WTC11 (cell line): ENCODE measurements around the gene TMEM184A. TPM values are rescaled to one million over a fixed set of nuclear protein-coding genes. Genes with fewer than 3 reads are reported as not detected.

ENCODE experiments used
- ATAC-seq: fragments of 200-7000 bp; cut with Tn5 transposase; 2 replicates; pipeline ENCODE4 v1.10.0; 2021; ENCODE audit warnings: mild to moderate bottlenecking, moderate library complexity
- CTCF ChIA-PET: fragments of 300-600 bp; sonication (Branson Sonifier 250); formaldehyde crosslinking; loops from one replicate; lab custom pipeline; 2021; ENCODE audit warnings: antibody characterized with exemption; lab: Charles Lee
- POLR2A ChIA-PET: fragments of 350-600 bp; sonication (Branson Sonifier 250); formaldehyde crosslinking; loops from one replicate; lab custom pipeline; 2021; ENCODE audit warnings: antibody characterized with exemption; lab: Charles Lee
- DNase-seq: peaks from one replicate; pipeline ENCODE4 v3.0.0; 2021; ENCODE audit warnings: low spot score
- H3K27ac Mint-ChIP-seq: 2 replicates; pipeline ENCODE4 v1.8.0; 2021; ENCODE audit warnings: mixed read lengths
- H3K27me3 Mint-ChIP-seq: 2 replicates; pipeline ENCODE4 v1.8.0; 2021; ENCODE audit warnings: low read depth, mild to moderate bottlenecking, moderate library complexity, mixed read lengths
- H3K36me3 Mint-ChIP-seq: 2 replicates; pipeline ENCODE4 v1.8.0; 2021; ENCODE audit warnings: mixed read lengths
- H3K4me1 Mint-ChIP-seq: 2 replicates; pipeline ENCODE4 v1.8.0; 2022; ENCODE audit warnings: mixed read lengths
- H3K4me3 Mint-ChIP-seq: 2 replicates; pipeline ENCODE4 v1.8.0; 2021; ENCODE audit warnings: mild to moderate bottlenecking, moderate library complexity, mixed read lengths
- H3K9me3 Mint-ChIP-seq: 2 replicates; pipeline ENCODE4 v1.8.0; 2021; ENCODE audit warnings: mixed read lengths
- AFF4 ChIP-seq: sonication (generic); formaldehyde crosslinking; IDR thresholded peaks from 2 replicates; pipeline ENCODE4 v1.8.1; 2023; ENCODE audit warnings: mild to moderate bottlenecking, missing genetic modification reagents, borderline replicate concordance
- ESRRA ChIP-seq: sonication (generic); formaldehyde crosslinking; IDR thresholded peaks from 2 replicates; pipeline ENCODE4 v1.8.1; 2022; ENCODE audit warnings: mild to moderate bottlenecking, missing genetic modification reagents, borderline replicate concordance
- FOXK1 ChIP-seq: sonication (generic); formaldehyde crosslinking; IDR thresholded peaks from 2 replicates; pipeline ENCODE4 v1.8.0; 2022; ENCODE audit warnings: mild to moderate bottlenecking, moderate library complexity, missing genetic modification reagents
- JAZF1 ChIP-seq: fragments of 250-450 bp; sonication (Bioruptor Pico); IDR thresholded peaks from 2 replicates; pipeline ENCODE4 v1.9.0; 2021; ENCODE audit warnings: moderate library complexity, mild to moderate bottlenecking, inconsistent platforms
- MXD4 ChIP-seq: fragments of 250-450 bp; sonication (Bioruptor Pico); IDR thresholded peaks from 2 replicates; pipeline ENCODE4 v1.8.0; 2021; ENCODE audit warnings: mild to moderate bottlenecking, moderate library complexity, borderline replicate concordance
- PRRX2 ChIP-seq: fragments of 250-450 bp; sonication (Bioruptor Pico); IDR thresholded peaks from 2 replicates; pipeline ENCODE4 v1.8.0; 2021; ENCODE audit warnings: mild to moderate bottlenecking
- RELA ChIP-seq: sonication (generic); formaldehyde crosslinking; IDR thresholded peaks from 2 replicates; pipeline ENCODE4 v1.8.1; 2022; ENCODE audit warnings: missing genetic modification reagents, mild to moderate bottlenecking, borderline replicate concordance
- RORB ChIP-seq: fragments of 250-450 bp; sonication (Bioruptor Pico); IDR thresholded peaks from 2 replicates; pipeline ENCODE4 v1.9.0; 2021; ENCODE audit warnings: mild to moderate bottlenecking
- TEAD4 ChIP-seq: sonication (generic); formaldehyde crosslinking; IDR thresholded peaks from 2 replicates; pipeline ENCODE4 v1.8.0; 2022; ENCODE audit warnings: mild to moderate bottlenecking, missing genetic modification reagents
- USF2 ChIP-seq: sonication (generic); formaldehyde crosslinking; IDR thresholded peaks from 2 replicates; pipeline ENCODE4 v1.8.1; 2023; ENCODE audit warnings: mild to moderate bottlenecking, missing genetic modification reagents, moderate library complexity
- ZNF423 ChIP-seq: fragments of 250-450 bp; sonication (Bioruptor Pico); IDR thresholded peaks from 2 replicates; pipeline ENCODE4 v2.1.2; 2022; ENCODE audit warnings: mild to moderate bottlenecking, moderate library complexity
- ZNF425 ChIP-seq: fragments of 250-450 bp; sonication (Bioruptor Pico); conservative IDR thresholded peaks from 2 replicates; pipeline ENCODE4 v1.9.0; 2021; ENCODE audit warnings: mild to moderate bottlenecking
- ZNF512 ChIP-seq: sonication (generic); formaldehyde crosslinking; IDR thresholded peaks from 2 replicates; pipeline ENCODE4 v1.8.1; 2022; ENCODE audit warnings: missing genetic modification reagents, borderline replicate concordance
- ZNF532 ChIP-seq: fragments of 250-450 bp; sonication (Bioruptor Pico); IDR thresholded peaks from 2 replicates; pipeline ENCODE4 v1.9.0; 2021; ENCODE audit warnings: mild to moderate bottlenecking, borderline replicate concordance
- ZNF671 ChIP-seq: fragments of 250-450 bp; sonication (Bioruptor Pico); IDR thresholded peaks from 2 replicates; pipeline ENCODE4 v1.8.0; 2021; ENCODE audit warnings: mild to moderate bottlenecking
- total RNA-seq: library from RNA; stranded (reverse); gene quantifications from 3 replicates; pipeline ENCODE4 v1.2.3, GENCODE V29; 2021

Gene TMEM184A
- total RNA-seq, 1 experiment from 2014 or later: 1.4 TPM

- CTCF ChIA-PET: interaction anchor here (0.8 to 1.1 kb wide), 3 partner anchors 12 to 15 kb away, joined by 3 to 4 read pairs (median 3); partner anchors contain the start of gene TMEM184A
- no peaks in the 10 kb centered on the region for H3K27me3 Mint-ChIP-seq
- POLR2A ChIA-PET: no interaction called here
- TF ChIP-seq PRRX2 (CRISPR knock-in tag) (no peak), JAZF1 (no peak), USF2 (no peak), MXD4 (CRISPR knock-in tag) (no peak), FOXK1 (CRISPR knock-in tag) (no peak), TEAD4 (CRISPR knock-in tag) (no peak), ZNF512 (CRISPR knock-in tag) (no peak), RORB (no peak), RELA (CRISPR knock-in tag) (no peak), AFF4 (CRISPR knock-in tag) (no peak)
- no peaks in the 10 kb centered on the region for H3K36me3 Mint-ChIP-seq
- no peak overlapping the region for H3K27ac Mint-ChIP-seq
- ATAC-seq (no peak), DNase-seq (no peak)
- H3K4me3 Mint-ChIP-seq: no peak overlapping the region
- no peaks in the 10 kb centered on the region for H3K9me3 Mint-ChIP-seq
- H3K4me1 Mint-ChIP-seq: peaks cover 10% of the 10 kb centered on the region
Observed at GRCh38 chr7:1540776-1541271, 15.2 kb downstream of the TMEM184A start.

GRCh38 chr7:1539882-1540775 lies 15.9 kb downstream of the TMEM184A start:
- no peaks in the 10 kb centered on the region for H3K36me3 Mint-ChIP-seq
- ATAC-seq: no peak
- ChIA-PET POLR2A (no interaction called here), CTCF (interaction anchor here (1.1 kb wide), 1 partner anchor 16 kb away, joined by 4 read pairs; the partner anchor contains the start of gene TMEM184A)
- no peak for DNase-seq
- H3K9me3 Mint-ChIP-seq: no peaks in the 10 kb centered on the region
- no peak overlapping the region for H3K27ac Mint-ChIP-seq
- H3K4me1 Mint-ChIP-seq: peaks cover 10% of the 10 kb centered on the region
- no peaks in the 10 kb centered on the region for H3K27me3 Mint-ChIP-seq
- H3K4me3 Mint-ChIP-seq: no peak overlapping the region
- TF ChIP-seq ZNF532 (CRISPR knock-in tag) (no peak), ZNF671 (CRISPR knock-in tag) (no peak), ZNF423 (CRISPR knock-in tag) (no peak), USF2 (no peak), ZNF425 (CRISPR knock-in tag) (no peak), ESRRA (CRISPR knock-in tag) (no peak)
